ENCODE data around the gene GSG1L. TPM values are rescaled to one million over a fixed set of nuclear protein-coding genes. Genes with fewer than 3 reads are reported as not detected.

Gene GSG1L
- total RNA-seq, 5 donors from 2014 or later (not counting 1 experiment from before 2014, with no cell fraction given), result not detected

DNA sequence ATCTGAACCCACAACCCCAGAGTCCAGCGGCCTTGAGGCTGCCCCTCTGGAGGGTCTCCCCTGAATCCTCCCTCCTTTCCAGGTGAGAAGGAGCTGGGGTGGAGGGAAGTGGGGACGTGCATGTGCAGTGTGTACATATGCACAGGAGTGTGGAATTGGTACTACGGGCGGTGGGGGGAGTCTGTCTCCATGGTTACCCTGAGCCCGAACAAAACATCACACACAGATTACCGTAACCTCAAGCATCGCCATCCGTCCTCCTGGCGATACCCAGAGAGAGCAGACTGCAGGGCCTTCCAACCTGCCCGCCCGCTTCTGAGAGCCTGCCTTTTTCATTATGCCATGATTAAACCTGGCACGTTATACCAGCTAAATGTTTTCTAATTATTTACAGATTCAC lies 25.1 kb downstream of the GSG1L start:
- ATAC-seq (replicated peaks in 1 of 4) (no peak), DNase-seq (no peak)
- Mint-ChIP-seq H3K4me1 (no peaks in the 10 kb centered on the region), H3K9me3 (no peaks in the 10 kb centered on the region), H3K27ac (no peak overlapping the region), H3K4me3 (no peak overlapping the region), H3K36me3 (no peaks in the 10 kb centered on the region), H3K27me3 (peaks cover 20 to 23% of the 10 kb centered on the region in 2 donors)
- Histone ChIP-seq H3K27ac (ENCODE audit: low read length) (no peak overlapping the region), H3K36me3 (ENCODE audit: control insufficient read depth in 2 of 2, extremely low read depth in 1 of 2, insufficient read depth in 1 of 2, low read length in 1 of 2) (no peaks in the 10 kb centered on the region), H3K4me3 (ENCODE audit: control insufficient read depth in 1 of 2, extremely low read depth in 1 of 2, low read length in 1 of 2) (no peak overlapping the region), H3K27me3 (replicated peaks in 1 of 2; ENCODE audit: control insufficient read depth in 2 of 2, extremely low read depth in 1 of 2, insufficient read depth in 2 of 2, low read length in 1 of 2) (peaks cover 0 to 42% of the 10 kb centered on the region in 2 experiments), H3K9me3 (no peaks in the 10 kb centered on the region), H3K4me1 (ENCODE audit: control insufficient read depth in 1 of 2, extremely low read depth in 1 of 2, insufficient read depth in 2 of 2, low read length in 2 of 2) (no peaks in the 10 kb centered on the region)
- WGBS (ENCODE audit: insufficient coverage), result 92% methylated on average over 8 of the region's 12 CpGs
- CTCF ChIA-PET, result interaction anchor here in 1 of 2 donors (0.5 kb wide), 1 partner anchor 51 kb away, joined by 5 read pairs; no protein-coding TSS in a partner anchor
- POLR2A ChIA-PET, result no interaction called here

- POLR2A ChIA-PET, result no interaction called here
- WGBS (ENCODE audit: insufficient coverage), result 19% methylated on average over 7 of the region's 10 CpGs
- H3K4me1 ChIP-seq (ENCODE audit: control insufficient read depth in 1 of 2, extremely low read depth in 1 of 2, insufficient read depth in 2 of 2, low read length in 2 of 2), result no peaks in the 10 kb centered on the region
- H3K36me3 ChIP-seq (ENCODE audit: control insufficient read depth in 2 of 2, extremely low read depth in 1 of 2, insufficient read depth in 1 of 2, low read length in 1 of 2), result no peaks in the 10 kb centered on the region
- CTCF ChIA-PET, result no interaction called here
- Mint-ChIP-seq H3K36me3 (no peaks in the 10 kb centered on the region), H3K27ac (no peak overlapping the region), H3K4me3 (no peak overlapping the region), H3K27me3 (peaks cover 20 to 24% of the 10 kb centered on the region in 2 donors), H3K9me3 (no peaks in the 10 kb centered on the region), H3K4me1 (no peaks in the 10 kb centered on the region)
- H3K27ac ChIP-seq (ENCODE audit: low read length), result no peak overlapping the region
- H3K27me3 ChIP-seq (replicated peaks in 1 of 2; ENCODE audit: control insufficient read depth in 2 of 2, extremely low read depth in 1 of 2, insufficient read depth in 2 of 2, low read length in 1 of 2), result peaks cover 0 to 40% of the 10 kb centered on the region in 2 experiments
- DNase-seq, result no peak
- H3K4me3 ChIP-seq (ENCODE audit: control insufficient read depth in 1 of 2, extremely low read depth in 1 of 2, low read length in 1 of 2), result no peak overlapping the region
- no peak for ATAC-seq (replicated peaks in 1 of 4)
- H3K9me3 ChIP-seq, result no peaks in the 10 kb centered on the region
Observed at GRCh38 chr16:28035866-28036393, 27.6 kb downstream of the GSG1L start.

GRCh38 chr16:28033870-28034269 lies 29.6 kb downstream of the GSG1L start:
- WGBS (ENCODE audit: insufficient coverage), result 100% methylated on average over 3 of the region's 4 CpGs
- DNase-seq, result no peak
- H3K4me1 ChIP-seq (ENCODE audit: control insufficient read depth in 1 of 2, extremely low read depth in 1 of 2, insufficient read depth in 2 of 2, low read length in 2 of 2), result no peaks in the 10 kb centered on the region
- ATAC-seq (replicated peaks in 1 of 4), result no peak
- CTCF ChIA-PET, result no interaction called here
- Mint-ChIP-seq H3K4me1 (no peaks in the 10 kb centered on the region), H3K4me3 (no peak overlapping the region), H3K27me3 (peaks cover 20 to 30% of the 10 kb centered on the region in 2 donors), H3K9me3 (no peaks in the 10 kb centered on the region), H3K36me3 (no peaks in the 10 kb centered on the region), H3K27ac (no peak overlapping the region)
- H3K9me3 ChIP-seq, result no peaks in the 10 kb centered on the region
- POLR2A ChIA-PET, result no interaction called here
- H3K36me3 ChIP-seq (ENCODE audit: control insufficient read depth in 2 of 2, extremely low read depth in 1 of 2, insufficient read depth in 1 of 2, low read length in 1 of 2), result no peaks in the 10 kb centered on the region
- H3K27ac ChIP-seq (ENCODE audit: low read length), result no peak overlapping the region
- peaks cover 0 to 29% of the 10 kb centered on the region in 2 experiments for H3K27me3 ChIP-seq (replicated peaks in 1 of 2; ENCODE audit: control insufficient read depth in 2 of 2, extremely low read depth in 1 of 2, insufficient read depth in 2 of 2, low read length in 1 of 2)
- H3K4me3 ChIP-seq (ENCODE audit: control insufficient read depth in 1 of 2, extremely low read depth in 1 of 2, low read length in 1 of 2), result no peak overlapping the region

DNA sequence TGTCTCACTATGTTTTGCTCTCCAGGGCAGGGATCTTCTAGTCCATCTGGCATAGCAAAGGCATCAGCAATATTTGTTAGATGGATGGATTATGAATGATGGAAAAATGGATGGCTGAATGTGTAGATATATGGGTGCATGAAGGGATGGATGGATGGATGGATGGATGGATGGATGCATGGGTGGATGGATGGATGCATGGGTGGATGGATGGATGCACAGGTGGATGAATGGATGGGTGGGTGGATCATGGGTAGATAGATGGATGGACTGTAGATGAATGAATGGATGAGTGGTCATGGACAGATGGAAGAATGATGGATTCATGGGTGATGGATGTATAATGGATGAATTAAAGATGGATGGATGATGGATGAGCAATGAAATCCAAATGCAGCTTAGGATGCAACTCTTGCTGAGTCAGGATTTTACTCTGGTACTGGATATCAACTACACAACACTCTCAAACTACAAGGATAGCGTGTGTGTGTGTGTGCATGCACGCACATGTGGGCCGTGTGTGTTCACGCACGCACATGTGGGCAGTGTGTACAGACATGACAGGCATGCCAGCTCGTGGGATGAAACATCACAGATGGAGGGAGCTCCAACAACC lies 34.0 kb downstream of the GSG1L start:
- H3K27ac Mint-ChIP-seq, result no peak overlapping the region

DNA sequence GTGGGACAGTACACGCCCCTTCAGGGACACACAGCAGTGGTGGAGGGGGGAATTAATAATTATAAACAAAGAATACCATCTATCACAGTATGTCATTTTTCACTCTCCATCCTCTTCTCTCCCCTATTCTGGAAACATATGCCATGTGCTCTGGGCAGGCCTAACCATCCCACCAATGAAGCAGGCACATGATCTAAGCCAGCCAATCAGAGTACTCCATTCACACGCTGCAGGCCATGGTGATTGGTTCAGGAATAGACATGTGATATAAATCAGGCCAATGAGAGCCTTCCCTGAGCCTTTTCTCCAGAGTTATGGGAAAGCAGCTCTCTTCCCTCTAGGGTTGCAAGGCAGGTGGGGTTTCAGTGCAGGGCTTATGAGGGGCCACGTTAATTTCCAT lies 36.5 kb downstream of the GSG1L start:
- no peaks in the 10 kb centered on the region for H3K36me3 Mint-ChIP-seq
- no peak overlapping the region for H3K27ac Mint-ChIP-seq
- POLR2A ChIA-PET, result no interaction called here
- Histone ChIP-seq H3K9me3 (no peaks in the 10 kb centered on the region), H3K4me1 (ENCODE audit: control insufficient read depth in 1 of 2, extremely low read depth in 1 of 2, insufficient read depth in 2 of 2, low read length in 2 of 2) (no peaks in the 10 kb centered on the region), H3K4me3 (ENCODE audit: control insufficient read depth in 1 of 2, extremely low read depth in 1 of 2, low read length in 1 of 2) (no peak overlapping the region), H3K27ac (ENCODE audit: low read length) (no peak overlapping the region), H3K27me3 (replicated peaks in 1 of 2; ENCODE audit: control insufficient read depth in 2 of 2, extremely low read depth in 1 of 2, insufficient read depth in 2 of 2, low read length in 1 of 2) (peaks cover 0 to 6% of the 10 kb centered on the region in 2 experiments), H3K36me3 (ENCODE audit: control insufficient read depth in 2 of 2, extremely low read depth in 1 of 2, insufficient read depth in 1 of 2, low read length in 1 of 2) (no peaks in the 10 kb centered on the region)
- H3K4me3 Mint-ChIP-seq, result no peak overlapping the region
- CTCF ChIA-PET, result no interaction called here
- H3K27me3 Mint-ChIP-seq, result peaks cover 0 to 10% of the 10 kb centered on the region in 2 donors
- DNase-seq, result no peak
- no peak for ATAC-seq (replicated peaks in 1 of 4)
- no CpG with 5 or more reads among the region's 3 CpGs for WGBS (ENCODE audit: insufficient coverage)
- no peaks in the 10 kb centered on the region for H3K4me1 Mint-ChIP-seq
- no peaks in the 10 kb centered on the region for H3K9me3 Mint-ChIP-seq

More for the DNA sequence above, 34.0 kb downstream of the GSG1L start:
- Mint-ChIP-seq H3K9me3 (no peaks in the 10 kb centered on the region), H3K4me3 (no peak overlapping the region), H3K27me3 (peaks cover 4 to 19% of the 10 kb centered on the region in 2 donors), H3K36me3 (no peaks in the 10 kb centered on the region), H3K4me1 (no peaks in the 10 kb centered on the region)
- Histone ChIP-seq H3K4me3 (ENCODE audit: control insufficient read depth in 1 of 2, extremely low read depth in 1 of 2, low read length in 1 of 2) (no peak overlapping the region), H3K36me3 (ENCODE audit: control insufficient read depth in 2 of 2, extremely low read depth in 1 of 2, insufficient read depth in 1 of 2, low read length in 1 of 2) (no peaks in the 10 kb centered on the region), H3K4me1 (ENCODE audit: control insufficient read depth in 1 of 2, extremely low read depth in 1 of 2, insufficient read depth in 2 of 2, low read length in 2 of 2) (no peaks in the 10 kb centered on the region), H3K27me3 (replicated peaks in 1 of 2; ENCODE audit: control insufficient read depth in 2 of 2, extremely low read depth in 1 of 2, insufficient read depth in 2 of 2, low read length in 1 of 2) (peaks cover 0 to 8% of the 10 kb centered on the region in 2 experiments), H3K27ac (ENCODE audit: low read length) (no peak overlapping the region), H3K9me3 (no peaks in the 10 kb centered on the region)
- DNase-seq (no peak), ATAC-seq (replicated peaks in 1 of 4) (no peak)
- CTCF ChIA-PET, result no interaction called here
- POLR2A ChIA-PET, result no interaction called here
- WGBS (ENCODE audit: insufficient coverage), result 88% methylated on average over 4 of the region's 6 CpGs

DNA sequence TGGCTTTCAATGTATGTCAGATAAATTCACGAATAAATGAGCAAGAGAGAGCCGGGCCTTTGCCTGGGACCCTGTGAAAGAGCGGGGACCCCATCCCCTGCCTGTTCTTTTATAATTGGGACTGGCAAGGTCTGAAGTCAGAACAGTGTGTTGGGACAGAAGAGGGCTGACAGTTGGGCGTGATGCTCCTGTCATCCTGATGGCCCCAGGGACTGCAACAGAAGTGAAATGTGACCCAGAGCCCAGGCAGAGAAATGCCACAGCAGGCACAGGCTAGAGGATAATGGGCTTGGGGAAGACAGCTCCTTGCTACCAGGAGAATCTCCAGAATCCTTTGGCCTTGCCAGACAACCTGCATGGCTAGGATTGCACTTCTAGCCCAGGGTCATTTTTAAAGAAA lies 37.9 kb downstream of the GSG1L start:
- H3K4me1 ChIP-seq (ENCODE audit: control insufficient read depth in 1 of 2, extremely low read depth in 1 of 2, insufficient read depth in 2 of 2, low read length in 2 of 2), result no peaks in the 10 kb centered on the region
- peaks cover 0 to 10% of the 10 kb centered on the region in 2 donors for H3K27me3 Mint-ChIP-seq
- ATAC-seq (replicated peaks in 1 of 4), result no peak
- H3K36me3 Mint-ChIP-seq, result no peaks in the 10 kb centered on the region
- no peak overlapping the region for H3K27ac ChIP-seq (ENCODE audit: low read length)
- no peaks in the 10 kb centered on the region for H3K9me3 ChIP-seq
- no peak overlapping the region for H3K27ac Mint-ChIP-seq
- H3K4me3 ChIP-seq (ENCODE audit: control insufficient read depth in 1 of 2, extremely low read depth in 1 of 2, low read length in 1 of 2), result no peak overlapping the region
- H3K36me3 ChIP-seq (ENCODE audit: control insufficient read depth in 2 of 2, extremely low read depth in 1 of 2, insufficient read depth in 1 of 2, low read length in 1 of 2), result no peaks in the 10 kb centered on the region
- H3K27me3 ChIP-seq (replicated peaks in 1 of 2; ENCODE audit: control insufficient read depth in 2 of 2, extremely low read depth in 1 of 2, insufficient read depth in 2 of 2, low read length in 1 of 2), result peaks cover 0 to 6% of the 10 kb centered on the region in 2 experiments
- POLR2A ChIA-PET, result no interaction called here
- H3K4me1 Mint-ChIP-seq, result no peaks in the 10 kb centered on the region
- WGBS (ENCODE audit: insufficient coverage), result 76% methylated on average over 4 of the region's 4 CpGs
- no peak for DNase-seq
- CTCF ChIA-PET, result no interaction called here
- H3K9me3 Mint-ChIP-seq, result peaks cover 0 to 10% (median 3%) of the 10 kb centered on the region in 3 donors
- H3K4me3 Mint-ChIP-seq, result no peak overlapping the region
